Tongue (tissue), 2 donors: ENCODE data around the gene SPOCK1. TPM values are rescaled to one million over a fixed set of nuclear protein-coding genes. Genes with fewer than 3 reads are reported as not detected.

ENCODE experiments used
- DNase-seq: peaks from one replicate; pipeline ENCODE4 v3.0.0-alpha.2; 2015
- total RNA-seq: library from RNA; depleted of rRNA; stranded (reverse); fragments of >200 nt; gene quantifications from one replicate; pipeline ENCODE4 v1.2.3, GENCODE V29; 2014

SPOCK1 gene
- total RNA-seq, 1 donor from 2014 or later = 12.3 TPM

- DNase-seq = no peak
Measured at GRCh38 chr5:137061382-137061781, 437.7 kb downstream of the SPOCK1 start.

- no peak for DNase-seq
Measured at GRCh38 chr5:137058089-137058488, 441.0 kb downstream of the SPOCK1 start.

GRCh38 chr5:137056676-137057075 lies 442.4 kb downstream of the SPOCK1 start:
- no peak for DNase-seq

- no peak for DNase-seq
Measured at GRCh38 chr5:137055271-137055872, 443.8 kb downstream of the SPOCK1 start.

DNA sequence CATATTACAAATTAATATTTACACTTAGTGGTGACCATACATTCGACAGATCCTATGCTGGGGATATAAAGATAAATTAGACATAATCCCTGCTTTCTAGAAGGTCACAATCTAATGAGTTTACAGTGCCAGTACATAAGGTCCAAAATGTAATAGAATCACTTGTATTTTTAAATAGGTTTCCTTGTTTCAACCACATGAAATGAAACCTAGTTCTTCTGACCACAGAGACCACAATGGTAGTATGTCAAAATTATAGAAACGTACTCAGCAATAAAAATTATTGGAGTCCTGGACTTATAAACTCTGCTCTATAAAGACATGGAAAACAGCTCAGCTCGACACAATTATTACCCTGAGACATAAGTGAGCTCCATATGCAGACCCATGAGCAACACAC lies 444.3 kb downstream of the SPOCK1 start:
- no peak for DNase-seq

GRCh38 chr5:137054335-137054734 lies 444.8 kb downstream of the SPOCK1 start:
- DNase-seq = no peak

GRCh38 chr5:137051161-137051560 lies 448.0 kb downstream of the SPOCK1 start:
- no peak for DNase-seq

- DNase-seq = no peak
Measured at GRCh38 chr5:137040641-137041340, 458.3 kb downstream of the SPOCK1 start.

GRCh38 chr5:137040024-137040423 lies 459.1 kb downstream of the SPOCK1 start:
- DNase-seq = no peak

GRCh38 chr5:137037848-137038247 lies 461.3 kb downstream of the SPOCK1 start:
- no peak for DNase-seq

GRCh38 chr5:137036640-137037039 lies 462.5 kb downstream of the SPOCK1 start:
- no peak for DNase-seq

- no peak for DNase-seq
Measured at GRCh38 chr5:137035480-137035878, 463.6 kb downstream of the SPOCK1 start.

GRCh38 chr5:137034764-137035479 lies 464.2 kb downstream of the SPOCK1 start:
- no peak for DNase-seq

- DNase-seq = no peak
Measured at GRCh38 chr5:137034213-137034612, 464.9 kb downstream of the SPOCK1 start.

DNA sequence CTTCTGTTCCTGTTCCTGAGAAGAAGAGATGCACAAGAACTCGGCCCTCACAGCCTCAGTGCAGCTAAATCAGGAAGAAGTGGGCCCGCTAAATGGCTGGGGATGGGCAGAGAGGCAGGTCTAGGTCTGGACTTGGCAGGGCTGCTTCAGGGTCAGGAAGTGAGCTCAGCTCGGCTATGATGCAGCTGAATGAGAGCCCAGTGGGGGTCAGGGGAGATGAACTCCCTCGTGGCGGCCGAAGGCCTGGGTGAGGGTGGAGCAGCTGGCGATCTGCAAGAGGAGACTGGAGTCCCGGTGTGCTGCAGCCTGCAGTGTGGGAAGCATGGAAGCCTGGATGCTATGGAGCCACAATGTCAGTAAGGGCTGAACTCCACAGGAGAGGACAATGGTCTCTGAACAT lies 466.2 kb downstream of the SPOCK1 start:
- DNase-seq = no peak

DNA sequence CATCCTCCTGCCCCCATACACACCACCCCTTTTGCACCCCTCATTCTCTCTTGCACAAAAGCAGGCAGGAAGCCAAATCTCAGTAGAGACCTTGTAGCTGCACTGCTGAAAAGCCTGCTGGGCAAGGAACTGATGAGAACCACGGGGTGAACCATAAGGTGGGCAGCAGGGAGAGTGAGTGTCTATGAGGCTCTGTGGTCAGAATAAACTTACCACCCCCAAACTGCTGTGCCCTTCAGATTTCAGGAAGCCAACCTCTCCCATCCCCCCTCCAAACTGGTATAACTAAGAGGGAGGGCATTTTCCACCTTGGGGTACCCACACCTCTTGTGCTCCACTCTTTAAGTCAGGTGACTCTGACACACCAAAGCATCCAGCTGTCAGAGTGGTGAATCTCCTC lies 471.4 kb downstream of the SPOCK1 start:
- no peak for DNase-seq

- DNase-seq = no peak
Measured at GRCh38 chr5:137026296-137026695, 472.8 kb downstream of the SPOCK1 start.

GRCh38 chr5:137024044-137024443 lies 475.1 kb downstream of the SPOCK1 start:
- no peak for DNase-seq

GRCh38 chr5:137023371-137023770 lies 475.8 kb downstream of the SPOCK1 start:
- no peak for DNase-seq

- DNase-seq = no peak
Measured at GRCh38 chr5:137022725-137023124, 476.4 kb downstream of the SPOCK1 start.

GRCh38 chr5:137022043-137022442 lies 477.1 kb downstream of the SPOCK1 start:
- no peak for DNase-seq

GRCh38 chr5:137019229-137019628 lies 479.9 kb downstream of the SPOCK1 start:
- DNase-seq = no peak

DNA sequence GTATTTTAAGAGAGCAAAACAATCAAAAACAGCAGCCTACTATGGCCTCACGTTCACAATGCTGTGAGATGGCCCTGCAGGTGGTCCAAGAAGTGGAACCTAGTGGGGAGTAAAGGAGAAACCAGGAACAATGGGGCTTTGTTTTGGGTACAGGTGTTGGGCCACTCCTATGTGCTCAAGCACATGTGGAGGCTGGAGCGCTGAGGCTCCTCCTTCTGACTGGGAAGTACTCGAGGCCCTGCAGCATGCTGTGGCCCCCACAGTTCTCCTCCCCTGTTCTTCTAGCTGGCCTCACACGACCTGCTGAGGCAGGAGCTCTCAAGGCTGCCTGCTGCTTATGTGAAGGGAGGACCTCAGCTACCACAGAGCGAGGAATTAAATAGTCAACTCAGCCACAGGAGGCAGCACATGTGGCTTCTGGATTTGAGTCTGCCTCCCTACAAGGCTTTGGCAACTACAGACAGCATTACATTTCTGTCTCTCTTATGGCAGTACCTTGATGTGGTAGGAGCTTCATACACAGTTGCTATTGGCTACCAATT lies 482.3 kb downstream of the SPOCK1 start:
- no peak for DNase-seq
